Measurements from ENCODE around the gene POLD3. TPM values are rescaled to one million over a fixed set of nuclear protein-coding genes. Genes with fewer than 3 reads are reported as not detected.

POLD3 gene
- polyA plus RNA-seq, 2 of the 4 experiments (the other 2 are of a cell fraction), result 20.7 to 36.3 TPM

GRCh38 chr11:74642912-74643311 is 50.5 kb downstream of the POLD3 start:
- H3K4me2 ChIP-seq, result no peak overlapping the region
- TF ChIP-seq ATOH8 (CRISPR knock-in tag; IDR thresholded peaks at IDR 0.05; ENCODE audit: low read depth) (no peak), PBX3 (IDR thresholded peaks at IDR 0.05) (no peak), CBX2 (IDR thresholded peaks at IDR 0.05; ENCODE audit: borderline replicate concordance, low read depth) (no peak), MAFK (IDR thresholded peaks at IDR 0.05; ENCODE audit: partially characterized antibody) (no peak), MAZ (IDR thresholded peaks at IDR 0.05; ENCODE audit: borderline replicate concordance, low read depth, low read length) (no peak), CEBPB (IDR thresholded peaks at IDR 0.05) (no peak), TP53 (CRISPR knock-in tag; IDR thresholded peaks at IDR 0.05) (no peak), RCOR1 (IDR thresholded peaks at IDR 0.05; ENCODE audit: low read depth, low read length) (no peak), ESRRA (IDR thresholded peaks at IDR 0.05; ENCODE audit: borderline replicate concordance, low read length) (no peak)
- DNase-seq (ENCODE audit: low read depth in 1 of 2, low spot score in 1 of 2), result no peak
- no peak overlapping the region for H3K27ac ChIP-seq
- ChIA-PET POLR2A (no interaction called here), CTCF (interaction anchor here (1.8 to 11.9 kb wide), 3 partner anchors 60 to 97 kb away, joined by 7 to 122 read pairs (median 10); no protein-coding TSS in a partner anchor)
- no peaks in the 10 kb centered on the region for H3K4me1 ChIP-seq
- no peak for ATAC-seq
- H3K4me3 ChIP-seq, result no peak overlapping the region
- FAIRE-seq, result no peak
- 92% methylated on average over 5 of the region's 5 CpGs for WGBS (ENCODE audit: missing lambda C conversion rate)
- H3K9me3 ChIP-seq, result no peaks in the 10 kb centered on the region

GRCh38 chr11:74644081-74644480 is 51.7 kb downstream of the POLD3 start:
- no peaks in the 10 kb centered on the region for H3K9me3 ChIP-seq
- FAIRE-seq, result no peak
- ChIA-PET POLR2A (no interaction called here), CTCF (interaction anchor here (1.2 to 2.2 kb wide), 2 partner anchors 10 to 96 kb away, joined by 5 to 6 read pairs; no protein-coding TSS in a partner anchor)
- no peak overlapping the region for H3K4me2 ChIP-seq
- no peak overlapping the region for H3K4me3 ChIP-seq
- no peak for TF ChIP-seq JUNB (IDR thresholded peaks at IDR 0.05)
- TF ChIP-seq RCOR1 (IDR thresholded peaks at IDR 0.05; ENCODE audit: low read depth, low read length), result no peak
- TF ChIP-seq HOXB13 (CRISPR knock-in tag; IDR thresholded peaks at IDR 0.05; ENCODE audit: low read depth), result no peak
- no peak for TF ChIP-seq USF2 (IDR thresholded peaks at IDR 0.05)
- TF ChIP-seq KDM1A (IDR thresholded peaks at IDR 0.05; ENCODE audit: low read depth), result no peak
- TF ChIP-seq POLR2AphosphoS2 (conservative IDR thresholded peaks at IDR 0.05; ENCODE audit: low read length), result no peak
- TF ChIP-seq BHLHE40 (IDR thresholded peaks at IDR 0.05; ENCODE audit: low read depth, low read length), result no peak
- TF ChIP-seq HMGXB4 (CRISPR knock-in tag; IDR thresholded peaks at IDR 0.05; ENCODE audit: borderline replicate concordance), result no peak
- no peak for TF ChIP-seq ZSCAN20 (CRISPR knock-in tag; IDR thresholded peaks at IDR 0.05)
- no peak for TF ChIP-seq GATA3 (IDR thresholded peaks at IDR 0.05; ENCODE audit: borderline replicate concordance)
- TF ChIP-seq HOXA7 (CRISPR knock-in tag; IDR thresholded peaks at IDR 0.05), result no peak
- TF ChIP-seq RFX5 (IDR thresholded peaks at IDR 0.05), result no peak
- TF ChIP-seq MAZ (IDR thresholded peaks at IDR 0.05; ENCODE audit: borderline replicate concordance, low read depth, low read length), result no peak
- no peak for TF ChIP-seq ELK1 (IDR thresholded peaks at IDR 0.05; ENCODE audit: low read depth, low read length)
- no peak for DNase-seq (ENCODE audit: low read depth in 1 of 2, low spot score in 1 of 2)
- ATAC-seq, result no peak
- no peaks in the 10 kb centered on the region for H3K4me1 ChIP-seq
- no peak overlapping the region for H3K27ac ChIP-seq
- WGBS (ENCODE audit: missing lambda C conversion rate), result 78% methylated on average over 4 of the region's 4 CpGs

All from A549 (cell line).